K562 (cell line): Measurements from ENCODE around the gene SERPINA5. TPM values are rescaled to one million over a fixed set of nuclear protein-coding genes. Genes with fewer than 3 reads are reported as not detected.

Experiments
- ATAC-seq: fragments of 200-7000 bp; cut with Tn5 transposase; 3 replicates; pipeline ENCODE4 v1.9.1; 2020; ENCODE audit warnings: moderate library complexity
- BruUV-seq: library from RNA; stranded (reverse); fragments of 400-500 nt; replicated peaks from 2 replicates; lab custom pipeline; 2021; lab: Mats Ljungman, UMichigan
- CTCF ChIA-PET: fragments of 300-600 bp; formaldehyde crosslinking; extraction: SDS; loops from one replicate; lab custom pipeline; 2021; ENCODE audit warnings: low intra/inter-chr PET ratio; lab: Yijun Ruan, JAX
- POLR2A ChIA-PET: fragments of 300-600, 350-650 bp; sonication (Branson Sonifier 250); formaldehyde crosslinking; extraction: SDS; loops from one replicate; lab custom pipeline; 2021; ENCODE audit warnings: antibody characterized with exemption, inconsistent platforms; lab: Yijun Ruan, JAX
- DNase-seq, 4 experiments: peaks; one replicate each; pipeline versions ENCODE4 v3.0.0 to v3.0.0-alpha.2; 2011 to 2018; ENCODE audit warnings: low spot score in 3 of 4, mixed read lengths in 3 of 4; ENCODE audit errors: extremely low read depth in 1 of 4
- FAIRE-seq: peaks from 2 replicates; lab custom pipeline; 2011; peaks lifted over from hg19 to GRCh38; lab: Jason Lieb, UNC
- H2AFZ ChIP-seq: 2 replicates; pipeline ENCODE4 v1.6.0; 2011; ENCODE audit warnings: low read depth, low read length, control low read depth, inconsistent platforms
- H3K27ac ChIP-seq: fragments of 200-600 bp; 3 replicates; pipeline ENCODE4 v1.8.0; 2011; ENCODE audit warnings: low read depth, mild to moderate bottlenecking, control low read depth, inconsistent platforms, low read length, moderate library complexity, mixed read lengths; ENCODE audit errors: extremely low read depth
- H3K27me3 ChIP-seq, 2 experiments: fragments of 300-600 bp in 1 of 2; 2 replicates in 1 of 2; 3 replicates in 1 of 2; pipeline versions ENCODE4 v1.6.0 to v1.8.0; 2011; ENCODE audit warnings: inconsistent platforms in 2 of 2, low read length in 2 of 2, mild to moderate bottlenecking in 1 of 2, mixed read lengths in 1 of 2, moderate library complexity in 1 of 2; ENCODE audit not compliant: control insufficient read depth in 2 of 2, insufficient read depth in 2 of 2
- H3K36me3 ChIP-seq: fragments of 300-600 bp; 3 replicates; pipeline ENCODE4 v1.8.0; 2011; ENCODE audit warnings: mild to moderate bottlenecking, low read length, inconsistent platforms; ENCODE audit not compliant: control insufficient read depth, insufficient read depth
- H3K4me1 ChIP-seq, 2 experiments: fragments of 200-600 bp in 1 of 2; replicated peaks in 1 of 2; 2 replicates in 1 of 2; 3 replicates in 1 of 2; pipeline versions ENCODE4 v1.5.1 to v1.8.0; 2011; ENCODE audit warnings: inconsistent platforms in 2 of 2, low read length in 2 of 2, mild to moderate bottlenecking in 1 of 2, mixed read lengths in 1 of 2, moderate library complexity in 1 of 2; ENCODE audit not compliant: control insufficient read depth in 2 of 2, insufficient read depth in 2 of 2
- H3K4me2 ChIP-seq: 2 replicates; pipeline ENCODE4 v1.6.1; 2011; ENCODE audit warnings: low read length, control low read depth, inconsistent platforms, mixed read lengths; ENCODE audit not compliant: insufficient read depth
- H3K4me3 ChIP-seq: fragments of 200-600 bp; sonication (generic), shearing (Covaris generic); 2 replicates; pipeline ENCODE4 v1.5.1; 2016; ENCODE audit warnings: control low read depth, inconsistent platforms
- H3K79me2 ChIP-seq: fragments of 200-600 bp; 3 replicates; pipeline ENCODE4 v1.8.0; 2011; ENCODE audit warnings: low read length, inconsistent platforms; ENCODE audit not compliant: control insufficient read depth, insufficient read depth
- H3K9ac ChIP-seq, 2 experiments: 2 replicates each; pipeline versions ENCODE4 v1.6.0 to v1.6.1; 2011; ENCODE audit warnings: low read depth in 2 of 2, low read length in 2 of 2, control low read depth in 1 of 2, inconsistent platforms in 1 of 2, mild to moderate bottlenecking in 1 of 2, mixed read lengths in 1 of 2; ENCODE audit not compliant: insufficient read depth in 1 of 2
- H3K9me1 ChIP-seq: one replicate; pipeline ENCODE4 v1.6.0; 2011; ENCODE audit warnings: inconsistent platforms, mild to moderate bottlenecking, low read length, moderate library complexity; ENCODE audit not compliant: control insufficient read depth, insufficient read depth
- H3K9me3 ChIP-seq: replicated peaks from 2 replicates; pipeline ENCODE4 v1.5.1; 2011; ENCODE audit warnings: low read depth, low read length, inconsistent platforms; ENCODE audit not compliant: control insufficient read depth, insufficient read depth
- H4K20me1 ChIP-seq: replicated peaks from 2 replicates; pipeline ENCODE4 v1.6.1; 2011; ENCODE audit warnings: low read length, inconsistent platforms, mixed read lengths; ENCODE audit not compliant: control insufficient read depth, insufficient read depth
- ARNT ChIP-seq, 2 experiments: fragments of 450-650 bp; IDR thresholded peaks; 2 replicates each; pipeline ENCODE4 v1.6.1; 2016; ENCODE audit warnings: mild to moderate bottlenecking in 1 of 2
- E2F3 ChIP-seq: fragments of 250-450 bp; sonication (Bioruptor Pico); IDR thresholded peaks from 2 replicates; pipeline ENCODE4 v1.4.0; 2020; ENCODE audit warnings: mild to moderate bottlenecking
- FOSL1 ChIP-seq: fragments of 200-800 bp; sonication (Bioruptor generic); conservative IDR thresholded peaks from 2 replicates; pipeline ENCODE4 v1.6.1; 2016; ENCODE audit warnings: missing genetic modification characterization, missing compliant biosample characterization
- HNRNPLL ChIP-seq: fragments of 200-400 bp; formaldehyde crosslinking; IDR thresholded peaks from 2 replicates; pipeline ENCODE4 v1.6.1; 2017; ENCODE audit warnings: low read length, low read depth, mild to moderate bottlenecking; ENCODE audit not compliant: poor library complexity, severe bottlenecking
- KAT7 ChIP-seq: sonication (generic); formaldehyde crosslinking; IDR thresholded peaks from 2 replicates; pipeline ENCODE4 v1.8.0; 2022; ENCODE audit warnings: missing genetic modification reagents, mild to moderate bottlenecking, borderline replicate concordance
- NCOA1 ChIP-seq: fragments of 450-650 bp; IDR thresholded peaks from 2 replicates; pipeline ENCODE4 v1.6.1; 2016; ENCODE audit warnings: low read depth
- PRPF4 ChIP-seq: fragments of 200-400 bp; formaldehyde crosslinking; IDR thresholded peaks from one replicate; pipeline ENCODE4 v1.6.1; 2017; ENCODE audit warnings: low read length, low read depth, mild to moderate bottlenecking; ENCODE audit not compliant: insufficient read depth, poor library complexity, severe bottlenecking
- PURB ChIP-seq: sonication (generic); formaldehyde crosslinking; IDR thresholded peaks from 2 replicates; pipeline ENCODE4 v1.9.0; 2021; ENCODE audit warnings: low read depth, mild to moderate bottlenecking, missing genetic modification reagents
- RBM34 ChIP-seq: fragments of 200-400 bp; formaldehyde crosslinking; IDR thresholded peaks from 2 replicates; pipeline ENCODE4 v1.6.1; 2018; ENCODE audit warnings: low read length, borderline replicate concordance; ENCODE audit not compliant: insufficient read depth
- SMAD2 ChIP-seq: fragments of 150-350 bp; IDR thresholded peaks from 2 replicates; pipeline ENCODE4 v1.6.1; 2014; ENCODE audit warnings: low read depth, mild to moderate bottlenecking, low read length
- SMARCC2 ChIP-seq: fragments of 450-650 bp; IDR thresholded peaks from 2 replicates; pipeline ENCODE4 v1.6.1; 2017; ENCODE audit warnings: antibody characterized with exemption, moderate library complexity, mild to moderate bottlenecking, low read depth
- TARDBP ChIP-seq: fragments of 450-650 bp; IDR thresholded peaks from 2 replicates; pipeline ENCODE4 v1.6.1; 2016
- TEAD2 ChIP-seq: fragments of 450-650 bp; IDR thresholded peaks from 2 replicates; pipeline ENCODE4 v1.6.1; 2016; ENCODE audit warnings: missing genetic modification characterization, control low read depth, missing compliant biosample characterization
- ZKSCAN3 ChIP-seq: fragments of 250-450 bp; sonication (Bioruptor Pico); IDR thresholded peaks from 2 replicates; pipeline ENCODE4 v1.4.0; 2020
- ZNF174 ChIP-seq: fragments of 250-450 bp; sonication (Bioruptor Pico); IDR thresholded peaks from 2 replicates; pipeline ENCODE4 v1.4.0; 2020; ENCODE audit warnings: mild to moderate bottlenecking
- ZNF274 ChIP-seq: IDR thresholded peaks from 2 replicates; pipeline ENCODE4 v1.6.1; 2011; ENCODE audit warnings: low read depth, mild to moderate bottlenecking, low read length, moderate library complexity, borderline replicate concordance
- ZNF384 ChIP-seq: IDR thresholded peaks from 2 replicates; pipeline ENCODE4 v1.6.1; 2012; ENCODE audit warnings: low read depth, low read length, improper control_type of control experiment
- ZNF644 ChIP-seq: fragments of 200-800 bp; sonication (Bioruptor generic); IDR thresholded peaks from 2 replicates; pipeline ENCODE4 v1.6.1; 2016; ENCODE audit warnings: low read depth, missing genetic modification characterization, missing compliant biosample characterization
- WGBS: fragments of 100-300 bp; shearing (Covaris generic); methylation state at CpG from one replicate; pipeline ENCODE4 v1.1.6; 2016; ENCODE audit warnings: low coverage, mixed read lengths; ENCODE audit not compliant: insufficient coverage; ENCODE audit errors: missing lambda C conversion rate; 5-methylcytosine and 5-hydroxymethylcytosine counted together
- in situ Hi-C: fragments of 300-500 bp; cut with MboI; formaldehyde crosslinking; loops from 4 replicates; pipeline ENCODE4 v1.15.0; 2018; ENCODE audit warnings: inconsistent platforms, mixed read lengths
- intact Hi-C: fragments of 100-400 bp; cut with micrococcal nuclease; formaldehyde crosslinking; loops from 2 replicates; pipeline ENCODE4 v1.14.2; 2022
- polyA plus RNA-seq, 8 experiments: library from polyadenylated mRNA; depleted of rRNA in 4 of 8; stranded (reverse) in 5 of 8; unstranded in 3 of 8; fragments of >200 nt; fragmentation: Nextera tagmentation in 2 of 8; fragmentation: Illumina TruSeq in 1 of 8; extraction: Ambion mirVana in 2 of 8; extraction: Trizol in 1 of 8; gene quantifications; 2 replicates each; pipeline versions ENCODE4 v1.2.1 to v1.2.3, GENCODE V29; 2011 to 2014; ENCODE audit warnings: inconsistent platforms in 1 of 8, missing spikeins in 1 of 8
- total RNA-seq, 7 experiments: library from RNA; depleted of rRNA in 6 of 7; stranded (reverse); fragments of >200 nt in 6 of 7; fragmentation: Illumina TruSeq in 2 of 7; extraction: Trizol in 2 of 7; gene quantifications; 2 replicates each; pipeline versions ENCODE4 v1.2.1 to v1.2.3, GENCODE V29; 2011 to 2021; ENCODE audit warnings: low replicate concordance in 1 of 7
- TF ChIP-seq, protein P1 (sequence below): IDR thresholded peaks from 3 replicates; pipeline ENCODE4 v1.6.1; 2011; ENCODE audit warnings: borderline replicate concordance, mild to moderate bottlenecking; ENCODE audit not compliant: insufficient read length, insufficient read depth
- TF ChIP-seq, protein P2 (sequence below): fragments of 450-650 bp; IDR thresholded peaks from 2 replicates; pipeline ENCODE4 v1.6.1; 2017; ENCODE audit warnings: antibody characterized with exemption

SERPINA5 gene
- total and polyA plus RNA-seq, 9 of the 15 experiments (the other 6 are each of a cell fraction or from before 2014, with no cell fraction given): 0.38 TPM; not detected in 8

DNA sequence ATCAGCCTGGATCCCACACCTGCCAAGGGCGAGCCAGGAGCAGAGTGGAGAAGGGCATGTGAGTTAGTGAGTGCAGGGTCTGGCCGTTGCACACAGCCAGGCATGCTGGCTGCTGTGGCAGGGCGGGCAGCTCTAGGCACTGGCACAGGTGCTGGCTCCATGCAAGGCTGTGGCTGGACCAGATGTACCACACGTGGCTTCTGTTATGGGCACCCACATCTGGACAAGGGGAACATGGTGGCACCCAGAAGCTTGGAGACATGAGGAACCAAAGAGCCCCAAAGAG lies 51.0 kb downstream of the SERPINA5 start:
- DNase-seq: no peak
- FAIRE-seq: no peak
- TF ChIP-seq NCOA1 (no peak), TEAD2 (tag) (no peak), E2F3 (CRISPR knock-in tag) (no peak), PURB (no peak), ZNF274 (no peak), ARNT (IDR thresholded peaks at IDR 0.05) (no peak), ZNF644 (no peak), PRPF4 (no peak), HNRNPLL (no peak), TARDBP (no peak), FOSL1 (tag) (no peak), ZNF384 (no peak), SMARCC2 (no peak), KAT7 (CRISPR knock-in tag) (no peak), RBM34 (no peak), ZKSCAN3 (CRISPR knock-in tag) (no peak), SMAD2 (no peak), ZNF174 (no peak)
- TF ChIP-seq, protein P1, sequence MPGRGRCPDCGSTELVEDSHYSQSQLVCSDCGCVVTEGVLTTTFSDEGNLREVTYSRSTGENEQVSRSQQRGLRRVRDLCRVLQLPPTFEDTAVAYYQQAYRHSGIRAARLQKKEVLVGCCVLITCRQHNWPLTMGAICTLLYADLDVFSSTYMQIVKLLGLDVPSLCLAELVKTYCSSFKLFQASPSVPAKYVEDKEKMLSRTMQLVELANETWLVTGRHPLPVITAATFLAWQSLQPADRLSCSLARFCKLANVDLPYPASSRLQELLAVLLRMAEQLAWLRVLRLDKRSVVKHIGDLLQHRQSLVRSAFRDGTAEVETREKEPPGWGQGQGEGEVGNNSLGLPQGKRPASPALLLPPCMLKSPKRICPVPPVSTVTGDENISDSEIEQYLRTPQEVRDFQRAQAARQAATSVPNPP: no peak
- TF ChIP-seq, protein P2, sequence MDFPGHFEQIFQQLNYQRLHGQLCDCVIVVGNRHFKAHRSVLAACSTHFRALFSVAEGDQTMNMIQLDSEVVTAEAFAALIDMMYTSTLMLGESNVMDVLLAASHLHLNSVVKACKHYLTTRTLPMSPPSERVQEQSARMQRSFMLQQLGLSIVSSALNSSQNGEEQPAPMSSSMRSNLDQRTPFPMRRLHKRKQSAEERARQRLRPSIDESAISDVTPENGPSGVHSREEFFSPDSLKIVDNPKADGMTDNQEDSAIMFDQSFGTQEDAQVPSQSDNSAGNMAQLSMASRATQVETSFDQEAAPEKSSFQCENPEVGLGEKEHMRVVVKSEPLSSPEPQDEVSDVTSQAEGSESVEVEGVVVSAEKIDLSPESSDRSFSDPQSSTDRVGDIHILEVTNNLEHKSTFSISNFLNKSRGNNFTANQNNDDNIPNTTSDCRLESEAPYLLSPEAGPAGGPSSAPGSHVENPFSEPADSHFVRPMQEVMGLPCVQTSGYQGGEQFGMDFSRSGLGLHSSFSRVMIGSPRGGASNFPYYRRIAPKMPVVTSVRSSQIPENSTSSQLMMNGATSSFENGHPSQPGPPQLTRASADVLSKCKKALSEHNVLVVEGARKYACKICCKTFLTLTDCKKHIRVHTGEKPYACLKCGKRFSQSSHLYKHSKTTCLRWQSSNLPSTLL: no peak
- TF ChIP-seq, all 486 proteins: peak for 0
- no peaks in the 10 kb centered on the region for H3K79me2 ChIP-seq
- H3K9me3 ChIP-seq: no peaks in the 10 kb centered on the region
- H3K9ac ChIP-seq: no peak overlapping the region
- WGBS: 0% methylated on average over 4 of the region's 4 CpGs
- no peaks in the 10 kb centered on the region for H3K9me1 ChIP-seq
- intact Hi-C loops (no loop called here), in situ Hi-C loops (no loop called here)
- CTCF ChIA-PET: no interaction called here
- POLR2A ChIA-PET: no interaction called here
- H2AFZ ChIP-seq: no peak overlapping the region
- no peaks in the 10 kb centered on the region for H3K36me3 ChIP-seq
- no peak overlapping the region for H3K27ac ChIP-seq
- no peak overlapping the region for H3K4me2 ChIP-seq
- no peaks in the 10 kb centered on the region for H4K20me1 ChIP-seq
- no peaks in the 10 kb centered on the region for H3K27me3 ChIP-seq
- H3K4me1 ChIP-seq: no peaks in the 10 kb centered on the region
- no peak overlapping the region for H3K4me3 ChIP-seq
- no peak for ATAC-seq
- BruUV-seq: no TSS peak
